Thyroid gland (tissue), 4 donors: ENCODE measurements around the gene USP36.

Source experiments
- CTCF ChIP-seq, 6 experiments: fragments of 200-600 bp in 3 of 6; fragments of 450-650 bp in 3 of 6; sonication (generic) in 3 of 6; IDR thresholded peaks; one replicate each; pipeline ENCODE4 v1.5.1; 2016 to 2019; ENCODE audit warnings: antibody characterized with exemption in 6 of 6, mild to moderate bottlenecking in 2 of 6, inconsistent platforms in 1 of 6, moderate library complexity in 1 of 6
- POLR2A ChIP-seq, 2 donors: fragments of 450-650 bp; IDR thresholded peaks; one replicate each; pipeline ENCODE4 v1.6.1; 2017; ENCODE audit warnings: antibody characterized with exemption in 2 of 2, mild to moderate bottlenecking in 2 of 2, moderate library complexity in 1 of 2

GRCh38 chr17:78797213-78797612 lies 43.4 kb downstream of the USP36 start:
- TF ChIP-seq POLR2A (IDR thresholded peaks at IDR 0.05) (no peak), CTCF (IDR thresholded peaks at IDR 0.05) (no peak)
